Measurements from ENCODE around the gene SOHLH1.

DNA sequence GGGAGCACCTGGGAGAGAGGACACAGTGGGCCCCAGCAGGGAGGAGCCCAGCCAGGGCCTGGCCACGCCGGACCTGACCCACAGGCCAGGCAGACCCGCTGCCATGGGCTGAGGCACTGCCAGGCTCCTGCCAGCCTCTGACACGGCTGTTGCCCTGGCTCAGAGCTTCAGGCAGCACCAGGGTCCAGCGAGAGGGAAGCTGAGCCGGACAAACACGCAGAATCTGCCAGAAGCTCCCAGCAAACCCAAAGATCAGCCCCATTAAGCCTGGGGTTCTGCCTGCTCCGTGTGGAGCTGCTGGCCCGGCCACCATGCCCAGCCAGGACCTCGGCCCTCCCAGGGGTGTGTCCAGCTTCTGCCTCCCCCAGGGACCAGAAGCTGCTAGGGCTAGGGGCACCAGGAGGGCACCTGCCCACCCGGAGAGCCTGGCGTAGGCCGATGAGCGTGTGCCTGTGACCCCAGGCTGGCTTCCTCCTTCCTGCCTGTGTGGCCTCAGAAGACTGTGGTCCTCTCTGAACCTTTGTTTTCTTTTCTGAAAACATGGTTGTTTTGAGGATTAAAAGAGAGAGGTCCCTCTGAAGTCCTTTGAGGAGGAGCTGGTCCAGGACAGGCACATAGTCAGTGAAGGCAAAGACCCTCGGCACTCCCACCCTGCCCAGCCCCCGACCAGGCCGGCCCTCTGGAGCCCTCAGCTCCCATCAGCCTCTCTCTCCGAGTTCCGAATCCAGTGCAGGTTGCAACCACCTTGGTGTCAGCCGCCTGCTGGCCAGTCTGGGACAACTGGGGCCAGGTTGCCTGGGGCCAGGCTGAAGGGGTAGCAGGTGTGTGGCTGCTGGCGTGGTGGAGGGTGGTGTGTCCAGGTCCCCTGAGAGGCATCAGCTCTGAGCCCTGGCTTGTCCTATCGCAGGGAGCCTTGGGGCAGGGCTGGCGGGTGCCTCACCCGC is 42.3 kb upstream of the SOHLH1 start:
- TF ChIP-seq CTCF (conservative IDR thresholded peaks at IDR 0.05; ENCODE audit: low read length) (no peak), EZH2phosphoT487 (IDR thresholded peaks at IDR 0.05; ENCODE audit: borderline replicate concordance, low read depth, low read length) (no peak)
